ENCODE measurements around the gene WWP2.
"Not testable (repeated sequence)": the region's sequence is repeated elsewhere in the genome, so short reads cannot be mapped to it uniquely, and the experiment has no call there.

Gene WWP2

GRCh38 chr16:69812688-69813014, 50.5 kb downstream of the WWP2 start:
- no peak overlapping the region for H3K27ac Mint-ChIP-seq

GRCh38 chr16:69814078-69814477, 51.9 kb downstream of the WWP2 start:
- TF ChIP-seq CTCF (IDR thresholded peaks at IDR 0.05; ENCODE audit: unreplicated experiment in 3 of 3) = no peak
- Mint-ChIP-seq H3K36me3 (ENCODE audit: low read depth) (peaks cover 37% of the 10 kb centered on the region), H3K9me3 (peaks cover 6% of the 10 kb centered on the region), H3K27ac (peak overlapping the region in 1 of 3 experiments; percentile 85), H3K4me3 (no peak overlapping the region), H3K27me3 (ENCODE audit: low read depth) (no peaks in the 10 kb centered on the region), H3K4me1 (no peaks in the 10 kb centered on the region)

More at GRCh38 chr16:69812688-69813014, 50.5 kb downstream of the WWP2 start:
- peaks cover 34% of the 10 kb centered on the region for H3K36me3 Mint-ChIP-seq (ENCODE audit: low read depth)
- no peaks in the 10 kb centered on the region for H3K27me3 Mint-ChIP-seq (ENCODE audit: low read depth)
- H3K9me3 Mint-ChIP-seq = no peaks in the 10 kb centered on the region
- no peak overlapping the region for H3K4me3 Mint-ChIP-seq
- H3K4me1 Mint-ChIP-seq = no peaks in the 10 kb centered on the region
- no peak for TF ChIP-seq CTCF (IDR thresholded peaks at IDR 0.05; ENCODE audit: unreplicated experiment in 3 of 3)

GRCh38 chr16:69814561-69814960, 52.4 kb downstream of the WWP2 start:
- no peak overlapping the region for H3K4me3 Mint-ChIP-seq
- TF ChIP-seq CTCF (IDR thresholded peaks at IDR 0.05; ENCODE audit: unreplicated experiment in 3 of 3) = no peak

GRCh38 chr16:69815216-69815883, 53.2 kb downstream of the WWP2 start:
- not testable (repeated sequence) for H3K4me1 Mint-ChIP-seq

More at GRCh38 chr16:69814561-69814960, 52.4 kb downstream of the WWP2 start:
- peaks cover 6% of the 10 kb centered on the region for H3K9me3 Mint-ChIP-seq
- H3K36me3 Mint-ChIP-seq (ENCODE audit: low read depth) = peaks cover 40% of the 10 kb centered on the region
- H3K27ac Mint-ChIP-seq = peak overlapping the region in 1 of 3 experiments; percentile 85
- H3K4me1 Mint-ChIP-seq = no peaks in the 10 kb centered on the region
- H3K27me3 Mint-ChIP-seq (ENCODE audit: low read depth) = no peaks in the 10 kb centered on the region

GRCh38 chr16:69816996-69817395, 54.9 kb downstream of the WWP2 start:
- Mint-ChIP-seq H3K9me3 (peaks cover 6% of the 10 kb centered on the region), H3K4me1 (no peaks in the 10 kb centered on the region), H3K27me3 (ENCODE audit: low read depth) (no peaks in the 10 kb centered on the region), H3K36me3 (ENCODE audit: low read depth) (peaks cover 31% of the 10 kb centered on the region), H3K27ac (no peak overlapping the region), H3K4me3 (no peak overlapping the region)
- no peak for TF ChIP-seq CTCF (IDR thresholded peaks at IDR 0.05; ENCODE audit: unreplicated experiment in 3 of 3)

More at GRCh38 chr16:69815216-69815883, 53.2 kb downstream of the WWP2 start:
- not testable (repeated sequence) for H3K27ac Mint-ChIP-seq; H3K4me3 Mint-ChIP-seq; H3K9me3 Mint-ChIP-seq; H3K27me3 Mint-ChIP-seq (ENCODE audit: low read depth)
- peaks cover 35% of the 10 kb centered on the region for H3K36me3 Mint-ChIP-seq (ENCODE audit: low read depth)

GRCh38 chr16:69818891-69819545, 56.9 kb downstream of the WWP2 start:
- peaks cover 3% of the 10 kb centered on the region for H3K4me1 Mint-ChIP-seq
- H3K27ac Mint-ChIP-seq = no peak overlapping the region

More at GRCh38 chr16:69818891-69819545, 56.9 kb downstream of the WWP2 start:
- Mint-ChIP-seq H3K36me3 (ENCODE audit: low read depth) (peaks cover 23% of the 10 kb centered on the region), H3K4me3 (no peak overlapping the region), H3K27me3 (ENCODE audit: low read depth) (no peaks in the 10 kb centered on the region), H3K9me3 (peaks cover 6% of the 10 kb centered on the region)
- TF ChIP-seq CTCF (IDR thresholded peaks at IDR 0.05; ENCODE audit: unreplicated experiment in 3 of 3) = no peak

Data from nephron (organoid).